Measurements from ENCODE around the gene MFNG. TPM values are rescaled to one million over a fixed set of nuclear protein-coding genes. Genes with fewer than 3 reads are reported as not detected.

Gene MFNG
- total and polyA plus RNA-seq, 2 donors (not counting 1 experiment from before 2014, with no cell fraction given): 95.9 to 125 TPM

GRCh38 chr22:37461961-37462360, 24.2 kb downstream of the MFNG start:
- Histone ChIP-seq H3K27ac (ENCODE audit: low read length in 2 of 2) (no peak overlapping the region), H3K36me3 (replicated peaks in 1 of 2; ENCODE audit: control extremely low read depth in 1 of 2, control insufficient read depth in 1 of 2, extremely low read depth in 1 of 2, insufficient read depth in 2 of 2, low read length in 1 of 2) (peaks cover 1 to 11% of the 10 kb centered on the region in 2 experiments), H2AFZ (ENCODE audit: insufficient read depth, low read depth, low read length, poor library complexity, severe bottlenecking) (no peak overlapping the region), H3K4me2 (replicated peaks; ENCODE audit: low read depth, low read length, poor library complexity, severe bottlenecking) (no peak overlapping the region), H3K79me2 (ENCODE audit: control insufficient read depth, insufficient read depth, low read length) (no peaks in the 10 kb centered on the region), H4K20me1 (ENCODE audit: control insufficient read depth, insufficient read depth, low read length, poor library complexity, severe bottlenecking) (no peaks in the 10 kb centered on the region), H3K9me3 (ENCODE audit: control extremely low read depth in 1 of 3, control insufficient read depth in 2 of 3, insufficient read depth in 1 of 3, low read length in 2 of 3) (no peaks in the 10 kb centered on the region), H3K9ac (ENCODE audit: low read length) (no peak overlapping the region), H3K27me3 (replicated peaks in 1 of 4; ENCODE audit: control extremely low read depth in 1 of 4, control insufficient read depth in 3 of 4, insufficient read depth in 4 of 4, low read length in 3 of 4) (no peaks in the 10 kb centered on the region), H3K4me1 (ENCODE audit: control insufficient read depth in 2 of 2, insufficient read depth in 2 of 2, low read length in 2 of 2) (no peaks in the 10 kb centered on the region), H3K4me3 (ENCODE audit: control extremely low read depth in 1 of 5, extremely low read depth in 1 of 5, insufficient read depth in 1 of 5, low read depth in 2 of 5, low read length in 4 of 5) (no peak overlapping the region)
- H3K27ac Mint-ChIP-seq: no peak overlapping the region
- intact Hi-C loops (cut with micrococcal nuclease): no loop called here
- DNase-seq (no peak), ATAC-seq (ENCODE audit: low read depth) (no peak)
- CTCF ChIA-PET: interaction anchor here (1.1 to 2.0 kb wide), 2 partner anchors 11 kb away, joined by 5 to 6 read pairs; no protein-coding TSS in a partner anchor
- no peak overlapping the region for H3K4me3 Mint-ChIP-seq
- no peaks in the 10 kb centered on the region for H3K27me3 Mint-ChIP-seq
- TF ChIP-seq EZH2 (IDR thresholded peaks at IDR 0.05; ENCODE audit: borderline replicate concordance, insufficient read depth, low read depth, low read length, poor library complexity, severe bottlenecking) (no peak), CTCF (IDR thresholded peaks at IDR 0.05) (no peak)
- no peaks in the 10 kb centered on the region for H3K9me3 Mint-ChIP-seq (ENCODE audit: insufficient read depth)
- WGBS (ENCODE audit: insufficient coverage): 69% methylated on average over 4 of the region's 6 CpGs
- POLR2A ChIA-PET: no interaction called here
- peaks cover 15% of the 10 kb centered on the region for H3K4me1 Mint-ChIP-seq

- Histone ChIP-seq H3K9me3 (ENCODE audit: control extremely low read depth in 1 of 3, control insufficient read depth in 2 of 3, insufficient read depth in 1 of 3, low read length in 2 of 3) (no peaks in the 10 kb centered on the region), H3K9ac (ENCODE audit: low read length) (no peak overlapping the region), H3K79me2 (ENCODE audit: control insufficient read depth, insufficient read depth, low read length) (no peaks in the 10 kb centered on the region), H3K4me1 (ENCODE audit: control insufficient read depth in 2 of 2, insufficient read depth in 2 of 2, low read length in 2 of 2) (no peaks in the 10 kb centered on the region), H3K27ac (ENCODE audit: low read length in 2 of 2) (no peak overlapping the region), H3K4me3 (ENCODE audit: control extremely low read depth in 1 of 5, extremely low read depth in 1 of 5, insufficient read depth in 1 of 5, low read depth in 2 of 5, low read length in 4 of 5) (no peak overlapping the region), H3K4me2 (replicated peaks; ENCODE audit: low read depth, low read length, poor library complexity, severe bottlenecking) (no peak overlapping the region), H3K27me3 (replicated peaks in 1 of 4; ENCODE audit: control extremely low read depth in 1 of 4, control insufficient read depth in 3 of 4, insufficient read depth in 4 of 4, low read length in 3 of 4) (no peaks in the 10 kb centered on the region), H2AFZ (ENCODE audit: insufficient read depth, low read depth, low read length, poor library complexity, severe bottlenecking) (no peak overlapping the region), H4K20me1 (ENCODE audit: control insufficient read depth, insufficient read depth, low read length, poor library complexity, severe bottlenecking) (no peaks in the 10 kb centered on the region), H3K36me3 (replicated peaks in 1 of 2; ENCODE audit: control extremely low read depth in 1 of 2, control insufficient read depth in 1 of 2, extremely low read depth in 1 of 2, insufficient read depth in 2 of 2, low read length in 1 of 2) (peaks cover 1 to 7% of the 10 kb centered on the region in 2 experiments)
- Mint-ChIP-seq H3K27ac (no peak overlapping the region), H3K4me1 (peaks cover 14% of the 10 kb centered on the region), H3K4me3 (no peak overlapping the region), H3K27me3 (no peaks in the 10 kb centered on the region), H3K9me3 (ENCODE audit: insufficient read depth) (no peaks in the 10 kb centered on the region)
- no peak for TF ChIP-seq EZH2 (IDR thresholded peaks at IDR 0.05; ENCODE audit: borderline replicate concordance, insufficient read depth, low read depth, low read length, poor library complexity, severe bottlenecking)
- no peak for TF ChIP-seq CTCF (IDR thresholded peaks at IDR 0.05)
- ChIA-PET POLR2A (no interaction called here), CTCF (no interaction called here)
- intact Hi-C loops (cut with micrococcal nuclease): no loop called here
- DNase-seq (no peak), ATAC-seq (ENCODE audit: low read depth) (no peak)
- no CpG with 5 or more reads among the region's 3 CpGs for WGBS (ENCODE audit: insufficient coverage)
Measured at GRCh38 chr22:37460684-37461083, 25.5 kb downstream of the MFNG start.

Data from B cell (primary cell).